ENCODE data around the gene CORIN. TPM values are rescaled to one million over a fixed set of nuclear protein-coding genes. Genes with fewer than 3 reads are reported as not detected.

CORIN gene
- polyA plus RNA-seq, 1 donor from 2014 or later: 0.25 TPM

- H3K9me3 ChIP-seq (ENCODE audit: low read length): no peaks in the 10 kb centered on the region
- no peaks in the 10 kb centered on the region for H3F3A ChIP-seq (ENCODE audit: insufficient read depth, low read length, poor library complexity, severe bottlenecking)
- H3K27me3 ChIP-seq (ENCODE audit: insufficient read depth, low read depth, low read length): no peaks in the 10 kb centered on the region
- no peak overlapping the region for H2AFZ ChIP-seq (ENCODE audit: low read depth, low read length)
- H3K9me2 ChIP-seq (ENCODE audit: insufficient read depth, low read length): no peaks in the 10 kb centered on the region
- TF ChIP-seq TAF1 (IDR thresholded peaks at IDR 0.05; ENCODE audit: low read depth) (no peak), REST (IDR thresholded peaks at IDR 0.05; ENCODE audit: borderline replicate concordance) (no peak), EZH2 (IDR thresholded peaks at IDR 0.05; ENCODE audit: borderline replicate concordance, insufficient read depth, low read length, poor library complexity, severe bottlenecking) (no peak), SMC3 (conservative IDR thresholded peaks at IDR 0.05; ENCODE audit: poor library complexity) (no peak), EP300 (conservative IDR thresholded peaks at IDR 0.05; ENCODE audit: poor library complexity, severe bottlenecking) (no peak), CTCF (IDR thresholded peaks at IDR 0.05; ENCODE audit: poor library complexity, severe bottlenecking) (no peak), MXI1 (conservative IDR thresholded peaks at IDR 0.05; ENCODE audit: poor library complexity, severe bottlenecking) (no peak), POLR2AphosphoS5 (IDR thresholded peaks at IDR 0.05) (no peak), RAD21 (conservative IDR thresholded peaks at IDR 0.05) (no peak)
- no peak overlapping the region for H3K4me3 ChIP-seq (ENCODE audit: low read length)
- no peak overlapping the region for H3K9ac ChIP-seq (ENCODE audit: low read length)
- no peaks in the 10 kb centered on the region for H3K36me3 ChIP-seq (ENCODE audit: insufficient read depth, low read length)
- no peak overlapping the region for H3K27ac ChIP-seq (ENCODE audit: low read length)
- H3K79me2 ChIP-seq (replicated peaks; ENCODE audit: insufficient read depth, low read length): no peaks in the 10 kb centered on the region
- H3K4me2 ChIP-seq (ENCODE audit: low read length): no peak overlapping the region
- H4K20me1 ChIP-seq (ENCODE audit: insufficient read depth): no peaks in the 10 kb centered on the region
Measured at GRCh38 chr4:47621181-47621580, 216.7 kb downstream of the CORIN start.

- Histone ChIP-seq H3K27me3 (ENCODE audit: insufficient read depth, low read depth, low read length) (no peaks in the 10 kb centered on the region), H2AFZ (ENCODE audit: low read depth, low read length) (no peak overlapping the region), H3K36me3 (ENCODE audit: insufficient read depth, low read length) (no peaks in the 10 kb centered on the region), H3K9me2 (ENCODE audit: insufficient read depth, low read length) (no peaks in the 10 kb centered on the region), H3K4me2 (ENCODE audit: low read length) (no peak overlapping the region), H3K27ac (ENCODE audit: low read length) (no peak overlapping the region), H3K9me3 (ENCODE audit: low read length) (no peaks in the 10 kb centered on the region), H3K79me2 (replicated peaks; ENCODE audit: insufficient read depth, low read length) (no peaks in the 10 kb centered on the region), H3F3A (ENCODE audit: insufficient read depth, low read length, poor library complexity, severe bottlenecking) (no peaks in the 10 kb centered on the region), H4K20me1 (ENCODE audit: insufficient read depth) (no peaks in the 10 kb centered on the region), H3K4me3 (ENCODE audit: low read length) (no peak overlapping the region), H3K9ac (ENCODE audit: low read length) (no peak overlapping the region)
- no peak for TF ChIP-seq RAD21 (conservative IDR thresholded peaks at IDR 0.05)
- TF ChIP-seq SMC3 (conservative IDR thresholded peaks at IDR 0.05; ENCODE audit: poor library complexity): no peak
- no peak for TF ChIP-seq MXI1 (conservative IDR thresholded peaks at IDR 0.05; ENCODE audit: poor library complexity, severe bottlenecking)
- TF ChIP-seq TAF1 (IDR thresholded peaks at IDR 0.05; ENCODE audit: low read depth): no peak
- no peak for TF ChIP-seq REST (IDR thresholded peaks at IDR 0.05; ENCODE audit: borderline replicate concordance)
- no peak for TF ChIP-seq EP300 (conservative IDR thresholded peaks at IDR 0.05; ENCODE audit: poor library complexity, severe bottlenecking)
- TF ChIP-seq CTCF (IDR thresholded peaks at IDR 0.05; ENCODE audit: poor library complexity, severe bottlenecking): no peak
- TF ChIP-seq POLR2AphosphoS5 (IDR thresholded peaks at IDR 0.05): no peak
Measured at GRCh38 chr4:47619691-47620090, 218.2 kb downstream of the CORIN start.
